ENCODE measurements around the gene WRNIP1.

DNA sequence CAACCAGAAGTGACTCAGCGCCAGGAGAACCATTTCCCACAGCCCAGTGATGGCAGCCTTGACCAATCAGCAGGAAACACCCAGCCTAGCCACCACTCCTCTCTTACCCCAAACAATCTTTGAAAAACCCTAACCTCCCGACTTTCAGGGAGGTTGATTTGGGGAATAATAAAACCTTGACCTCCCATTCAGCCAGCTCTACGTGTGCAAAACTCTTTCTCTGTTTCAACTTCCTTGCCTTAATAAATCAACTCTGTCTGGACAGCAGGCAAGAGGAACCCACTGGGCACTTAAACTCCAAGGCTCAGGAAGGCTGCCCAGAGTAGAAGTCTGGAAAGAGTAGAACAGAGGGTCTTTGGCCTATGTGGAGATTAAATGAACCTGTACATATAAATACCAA lies 41.5 kb downstream of the WRNIP1 start:
- TF ChIP-seq CTCF (IDR thresholded peaks at IDR 0.05 in 2 of 3, conservative IDR thresholded peaks at IDR 0.05 in 1 of 3; ENCODE audit: insufficient read depth in 2 of 3, low read depth in 1 of 3, low read length in 3 of 3) (no peak), EP300 (IDR thresholded peaks at IDR 0.05; ENCODE audit: low read length) (no peak), ZKSCAN8 (CRISPR knock-in tag; IDR thresholded peaks at IDR 0.05) (no peak), RAD21 (CRISPR knock-in tag; conservative IDR thresholded peaks at IDR 0.05 in 1 of 2, IDR thresholded peaks at IDR 0.05 in 1 of 2) (no peak), POLR2A (conservative IDR thresholded peaks at IDR 0.05) (no peak), EGR1 (conservative IDR thresholded peaks at IDR 0.05) (no peak), TCFL5 (CRISPR knock-in tag; conservative IDR thresholded peaks at IDR 0.05) (no peak), CAMTA2 (CRISPR knock-in tag; conservative IDR thresholded peaks at IDR 0.05) (no peak), ZBTB1 (CRISPR knock-in tag; IDR thresholded peaks at IDR 0.05; ENCODE audit: borderline replicate concordance, low read depth) (no peak), HNRNPLL (IDR thresholded peaks at IDR 0.05; ENCODE audit: low read depth, low read length, poor library complexity, severe bottlenecking) (no peak), THRA (IDR thresholded peaks at IDR 0.05) (no peak), BRCA1 (IDR thresholded peaks at IDR 0.05) (no peak), BRCA1 (CRISPR knock-in tag; IDR thresholded peaks at IDR 0.05) (no peak), HCFC1 (IDR thresholded peaks at IDR 0.05; ENCODE audit: low read depth, low read length) (no peak)
- TF ChIP-seq, protein P1, sequence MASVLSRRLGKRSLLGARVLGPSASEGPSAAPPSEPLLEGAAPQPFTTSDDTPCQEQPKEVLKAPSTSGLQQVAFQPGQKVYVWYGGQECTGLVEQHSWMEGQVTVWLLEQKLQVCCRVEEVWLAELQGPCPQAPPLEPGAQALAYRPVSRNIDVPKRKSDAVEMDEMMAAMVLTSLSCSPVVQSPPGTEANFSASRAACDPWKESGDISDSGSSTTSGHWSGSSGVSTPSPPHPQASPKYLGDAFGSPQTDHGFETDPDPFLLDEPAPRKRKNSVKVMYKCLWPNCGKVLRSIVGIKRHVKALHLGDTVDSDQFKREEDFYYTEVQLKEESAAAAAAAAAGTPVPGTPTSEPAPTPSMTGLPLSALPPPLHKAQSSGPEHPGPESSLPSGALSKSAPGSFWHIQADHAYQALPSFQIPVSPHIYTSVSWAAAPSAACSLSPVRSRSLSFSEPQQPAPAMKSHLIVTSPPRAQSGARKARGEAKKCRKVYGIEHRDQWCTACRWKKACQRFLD (CRISPR knock-in tag; IDR thresholded peaks at IDR 0.05) = no peak
